SK-N-MC (cell line): Measurements from ENCODE around the gene HORMAD2.

Experiments
- EZH2 ChIP-seq: fragments of 200-600 bp; sonication (generic); IDR thresholded peaks from one replicate; pipeline ENCODE4 v1.6.1; 2017; ENCODE audit warnings: antibody characterized with exemption
- FOXP2 ChIP-seq: optimal IDR thresholded peaks from 2 replicates; pipeline ENCODE3; 2011; ENCODE audit warnings: mild to moderate bottlenecking, moderate library complexity; ENCODE audit not compliant: insufficient read depth; ENCODE audit errors: extremely low read length, control extremely low read depth
- POLR2AphosphoS5 ChIP-seq: IDR thresholded peaks from 2 replicates; pipeline ENCODE4 v1.6.1; 2012; ENCODE audit warnings: mild to moderate bottlenecking, low read depth, low read length, borderline replicate concordance

GRCh38 chr22:30033137-30033536, 47.1 kb upstream of the HORMAD2 start:
- TF ChIP-seq EZH2 = no peak
- no peak for TF ChIP-seq POLR2AphosphoS5
- TF ChIP-seq FOXP2 = no peak
